Measurements from ENCODE around the gene TACR2.

The TACR2 gene

GRCh38 chr10:69366738-69367137 is 50.0 kb downstream of the TACR2 start:
- DNase-seq: no peak

GRCh38 chr10:69364232-69364940 is 52.3 kb downstream of the TACR2 start:
- no peak for DNase-seq

GRCh38 chr10:69363666-69364065 is 53.1 kb downstream of the TACR2 start:
- DNase-seq: no peak

- DNase-seq: peak; percentile 14 to 17
These were observed 54.2 kb downstream of the TACR2 start for GRCh38 chr10:69362471-69362954.

GRCh38 chr10:69361303-69361614 is 55.5 kb downstream of the TACR2 start:
- no peak for DNase-seq

GRCh38 chr10:69360485-69361302 is 56.0 kb downstream of the TACR2 start:
- DNase-seq: no peak

- DNase-seq: peak; percentile 24 to 34
These were observed 57.1 kb downstream of the TACR2 start for GRCh38 chr10:69359594-69359993.

- DNase-seq: no peak
These were observed 57.6 kb downstream of the TACR2 start for GRCh38 chr10:69359148-69359547.

- no peak for DNase-seq
These were observed 58.4 kb downstream of the TACR2 start for GRCh38 chr10:69358148-69358795.

GRCh38 chr10:69356187-69356586 is 60.5 kb downstream of the TACR2 start:
- no peak for DNase-seq

- no peak for DNase-seq
These were observed 62.6 kb downstream of the TACR2 start for GRCh38 chr10:69353977-69354635.

Data from CD4-positive, alpha-beta T cell treated with Interleukin-1 beta for 1 hour (primary cell).